GM10266 (cell line): Measurements from ENCODE around the gene SDF4.

Experiments used
- DNase-seq: peaks from one replicate; pipeline ENCODE4 v3.0.0; 2012; ENCODE audit errors: extremely low spot score
- CTCF ChIP-seq: IDR thresholded peaks from 2 replicates; pipeline ENCODE4 v1.5.1; 2012; ENCODE audit warnings: mild to moderate bottlenecking, low read depth; ENCODE audit not compliant: control insufficient read depth, insufficient read depth; ENCODE audit errors: missing control alignments

SDF4 gene

DNA sequence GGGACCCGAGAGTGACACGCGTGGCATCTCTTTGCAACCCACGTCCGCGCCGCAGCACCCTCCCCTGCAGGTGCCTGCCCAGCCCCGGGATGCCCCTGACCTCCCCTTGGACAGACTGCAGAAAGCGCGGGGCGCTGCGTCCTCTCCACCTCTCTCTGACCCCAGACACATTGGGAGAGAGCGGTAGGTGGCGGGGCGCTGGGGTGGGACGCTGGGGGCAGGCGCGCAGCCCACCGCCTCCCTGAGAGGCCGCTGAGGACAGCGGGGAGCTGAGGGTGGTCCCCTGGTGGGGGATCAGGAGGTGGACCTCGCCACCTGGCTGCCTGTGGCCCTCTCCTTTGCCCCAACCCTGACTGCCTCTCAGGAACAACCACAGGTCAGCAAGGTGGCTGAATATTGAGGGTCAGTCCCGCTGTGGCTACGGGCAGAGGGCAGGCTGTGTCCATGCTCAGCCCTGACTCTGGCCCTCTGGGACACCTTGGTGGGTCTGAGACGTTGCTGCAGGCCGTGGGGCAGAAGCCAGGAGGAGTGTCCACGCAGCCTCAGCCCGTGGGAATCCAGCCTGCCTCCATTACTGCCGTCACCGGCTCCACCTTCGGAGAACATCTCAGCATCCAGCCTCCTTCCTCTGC lies 42.6 kb upstream of the SDF4 start:
- no peak for DNase-seq
- TF ChIP-seq CTCF, result no peak

- peak; percentile 100 for DNase-seq
- no peak for TF ChIP-seq CTCF
Measured at GRCh38 chr1:1273512-1274298, 41.9 kb upstream of the SDF4 start, which contains the start of gene UBE2J2. TSS of gene UBE2J2 (minus strand) at chr1:1273854. CDS start at chr1:1267992, 5,862 bp downstream.

DNA sequence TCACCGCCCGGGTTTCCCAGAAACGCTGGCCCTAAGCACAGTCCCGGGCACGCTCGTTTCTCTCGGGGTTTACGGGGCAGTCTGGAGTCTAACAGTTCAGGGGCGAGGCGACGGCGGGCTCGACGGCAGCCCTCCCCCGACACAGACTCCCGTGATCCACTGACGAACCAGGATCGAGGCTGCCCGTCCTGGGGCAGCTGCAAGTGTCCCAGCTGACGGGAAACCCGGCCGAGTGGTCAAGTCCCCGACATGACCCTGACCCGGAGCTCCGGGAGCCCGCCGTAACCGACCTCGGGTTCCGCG lies 41.4 kb upstream of the SDF4 start:
- DNase-seq, result no peak

DNA sequence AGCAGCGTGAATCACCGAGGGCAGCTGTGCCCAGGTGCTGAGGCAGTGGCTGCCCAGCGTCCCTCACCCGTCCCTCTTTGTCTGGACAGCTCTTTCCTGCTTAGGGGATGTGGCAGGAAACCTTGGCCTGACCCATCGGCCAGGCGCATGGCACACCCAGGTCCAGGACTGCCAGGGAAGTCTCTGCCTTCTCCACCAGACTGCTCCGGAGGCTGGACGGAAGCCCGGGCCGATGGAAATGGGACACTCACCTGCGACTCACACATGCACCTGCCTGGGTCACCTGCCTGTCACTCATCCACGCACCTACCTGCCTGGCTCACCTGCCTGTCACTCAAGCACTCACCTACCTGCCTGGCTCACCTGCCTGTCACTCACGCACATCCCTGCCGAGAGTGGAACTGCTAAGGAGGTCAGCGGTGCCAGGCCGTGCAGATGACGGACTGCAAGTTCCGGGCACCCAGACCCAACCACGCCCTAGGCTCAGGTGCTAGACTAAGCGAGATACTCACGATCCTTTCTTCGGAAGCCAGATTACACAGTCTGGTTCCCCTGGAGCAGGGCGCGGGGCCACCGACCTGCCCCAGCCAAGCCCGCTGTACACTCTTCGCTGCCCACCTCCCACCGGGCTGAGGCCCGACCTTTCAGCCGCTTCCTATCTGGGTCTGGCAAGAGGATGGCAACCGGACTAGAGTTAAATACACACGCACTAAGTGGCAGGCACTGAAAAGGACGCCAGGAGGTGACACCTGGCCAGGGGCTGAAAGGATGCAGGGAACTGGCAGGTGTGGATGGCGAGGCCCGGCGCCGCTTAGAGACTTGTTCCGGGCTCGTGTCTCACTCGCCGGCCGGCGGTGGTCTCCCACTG lies 40.8 kb upstream of the SDF4 start:
- no peak for DNase-seq

More for the DNA sequence above, 41.4 kb upstream of the SDF4 start:
- TF ChIP-seq CTCF, result no peak

GRCh38 chr1:1270813-1271212 lies 39.0 kb upstream of the SDF4 start:
- TF ChIP-seq CTCF, result no peak
- no peak for DNase-seq

More for the DNA sequence above, 40.8 kb upstream of the SDF4 start:
- TF ChIP-seq CTCF, result no peak

DNA sequence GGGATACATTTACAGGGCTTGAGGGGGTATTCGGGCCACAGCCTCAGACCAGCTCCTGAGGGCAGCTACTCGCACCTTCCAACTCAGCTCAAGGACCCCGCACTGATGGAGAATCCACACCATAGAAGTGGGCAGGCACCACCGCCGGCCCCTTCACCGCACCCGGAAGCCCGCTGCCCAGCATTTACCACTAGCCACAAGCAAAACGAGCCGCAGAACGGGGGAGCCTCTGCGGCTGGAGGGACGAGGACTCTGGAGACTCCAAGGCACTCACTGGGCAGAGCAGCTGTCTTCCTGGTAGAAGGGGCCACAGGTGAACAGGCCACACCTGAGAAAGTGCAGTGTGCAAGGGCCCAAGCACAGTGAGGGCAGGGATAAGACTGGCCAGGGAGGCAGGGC lies 36.5 kb upstream of the SDF4 start:
- no peak for DNase-seq
- no peak for TF ChIP-seq CTCF
